ENCODE measurements around the gene RPL38.

Gene RPL38

GRCh38 chr17:74203439-74204240, at the start of gene RPL38:
RPL38 (plus strand) TSS chr17:74203678; CDS start chr17:74203956, 278 bp downstream.
- peak; percentile 92 to 95 for DNase-seq (ENCODE audit: low read depth in 1 of 2, low spot score in 1 of 2)

GRCh38 chr17:74153821-74154430, 49.6 kb upstream of the RPL38 start:
- DNase-seq (ENCODE audit: low read depth in 1 of 2, low spot score in 1 of 2): no peak

DNA sequence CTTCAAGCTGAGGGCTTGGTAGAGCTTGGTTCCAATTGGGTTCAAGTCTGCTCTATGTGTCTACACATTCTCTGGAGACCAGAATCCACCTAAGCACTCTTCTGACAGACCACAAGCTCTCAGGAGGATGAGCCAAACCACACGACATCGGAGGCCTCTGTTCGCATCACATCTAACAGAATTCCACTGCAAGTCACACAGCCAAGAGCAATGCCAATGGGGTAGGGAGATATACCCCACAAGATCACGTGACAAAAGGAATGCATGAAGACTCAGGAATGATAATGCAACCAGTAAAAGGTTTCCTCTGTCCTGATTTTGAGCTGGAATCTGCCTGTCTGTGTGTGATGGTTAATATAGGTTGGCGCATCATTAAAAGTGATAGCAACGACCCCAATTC, 46.6 kb upstream of the RPL38 start:
- no peak for DNase-seq (ENCODE audit: low read depth in 1 of 2, low spot score in 1 of 2)

DNA sequence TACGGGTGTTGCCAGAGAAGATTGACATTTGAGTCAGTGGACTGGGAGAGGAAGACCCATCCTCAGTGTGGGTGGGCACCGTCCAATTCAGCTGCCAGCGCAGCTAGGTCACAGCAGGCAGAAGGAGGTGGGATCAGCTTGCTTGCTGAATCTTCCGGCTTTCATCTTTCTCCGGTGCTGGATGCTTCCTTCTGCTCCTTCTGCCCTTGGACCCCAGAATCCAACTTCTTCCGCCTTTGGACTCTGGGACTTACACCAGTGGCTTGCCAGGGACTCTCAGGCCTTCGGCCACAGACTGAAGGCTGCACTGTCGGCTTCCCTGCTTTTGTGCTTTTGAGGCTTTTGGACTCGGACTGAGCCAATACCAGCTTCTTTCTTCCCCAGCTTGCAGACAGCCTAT, 46.1 kb upstream of the RPL38 start:
- no peak for DNase-seq (ENCODE audit: low read depth in 1 of 2, low spot score in 1 of 2)

DNA sequence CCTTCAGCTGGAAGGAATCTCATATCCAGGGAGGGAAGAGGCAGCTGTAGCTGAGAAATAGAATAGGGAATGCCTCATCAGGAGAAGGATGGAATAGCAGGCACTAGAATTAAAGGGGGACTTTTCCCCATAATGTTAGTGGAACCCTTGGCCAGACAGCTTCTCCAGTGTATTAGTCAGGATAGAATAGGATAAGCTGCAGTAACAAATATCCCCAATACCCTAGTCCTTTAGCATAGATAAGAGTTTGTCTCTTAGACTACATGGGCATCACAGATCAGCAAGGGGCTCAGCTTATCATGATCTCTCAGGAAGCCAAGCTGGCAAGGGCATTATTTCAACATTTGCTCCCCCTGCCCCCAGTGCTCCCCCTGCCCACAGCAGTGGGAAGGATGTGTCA, 44.7 kb upstream of the RPL38 start:
- DNase-seq (ENCODE audit: low read depth in 1 of 2, low spot score in 1 of 2): no peak

GRCh38 chr17:74159226-74159840, 44.1 kb upstream of the RPL38 start:
- DNase-seq (ENCODE audit: low read depth in 1 of 2, low spot score in 1 of 2): no peak

DNA sequence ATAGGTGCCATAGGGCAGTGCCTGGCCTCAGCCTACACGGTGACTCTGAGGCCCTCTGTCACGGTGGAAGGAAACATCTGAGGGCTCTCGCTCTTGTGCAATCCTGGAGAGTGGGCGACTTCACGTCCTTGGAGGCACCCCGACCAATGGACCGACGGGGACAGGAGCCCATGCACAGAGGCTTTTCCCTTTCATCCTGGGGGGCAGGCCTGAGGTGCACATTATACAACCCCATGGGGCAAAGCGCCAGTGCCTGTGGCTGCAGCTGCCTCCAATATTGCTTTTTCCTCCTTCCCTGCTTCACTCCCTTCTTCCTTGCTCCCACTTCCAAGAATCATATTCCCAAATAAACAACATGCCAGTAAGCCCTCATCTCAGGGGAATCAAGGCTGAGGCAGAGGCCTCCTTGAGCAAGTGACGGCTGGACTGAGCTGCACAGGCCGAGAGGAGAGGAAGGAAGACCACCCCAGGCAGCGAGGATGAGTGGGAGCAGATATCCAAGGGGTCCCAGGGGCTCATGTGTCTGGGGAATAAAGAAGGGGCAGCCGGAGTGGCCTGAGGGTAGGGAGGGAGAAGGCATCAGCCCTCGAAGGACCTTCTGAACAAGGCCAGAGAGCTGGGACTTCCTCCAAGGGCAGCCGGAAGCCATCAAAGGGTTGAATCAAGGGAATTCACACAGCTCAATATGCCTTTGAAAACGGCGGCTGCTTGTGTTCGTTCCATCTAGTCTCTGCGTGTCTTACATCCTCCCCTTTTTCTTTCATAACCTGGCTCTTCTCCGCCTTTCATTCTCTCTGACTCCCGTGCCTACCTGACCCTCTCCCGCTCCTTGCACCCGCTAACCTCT, 42.6 kb upstream of the RPL38 start:
- no peak for DNase-seq (ENCODE audit: low read depth in 1 of 2, low spot score in 1 of 2)

DNA sequence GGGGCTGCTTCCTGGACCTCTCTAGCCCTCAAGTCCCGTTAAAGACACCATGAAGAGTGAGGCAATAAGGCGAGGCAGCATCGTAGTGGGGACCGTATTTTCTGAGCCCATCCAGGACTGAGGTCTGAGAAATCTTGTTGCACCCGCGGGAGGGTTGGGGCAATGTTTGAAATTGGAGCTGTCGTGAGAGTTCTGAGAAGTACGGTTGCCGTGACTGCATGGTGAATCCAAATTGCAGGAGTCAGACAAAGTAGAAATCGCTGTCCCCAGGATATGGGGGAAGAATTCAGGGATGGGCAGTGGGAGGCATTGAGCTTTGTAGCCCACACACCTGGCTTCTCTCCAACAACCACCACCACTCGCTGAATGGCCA, 42.0 kb upstream of the RPL38 start:
- no peak for DNase-seq (ENCODE audit: low read depth in 1 of 2, low spot score in 1 of 2)

DNA sequence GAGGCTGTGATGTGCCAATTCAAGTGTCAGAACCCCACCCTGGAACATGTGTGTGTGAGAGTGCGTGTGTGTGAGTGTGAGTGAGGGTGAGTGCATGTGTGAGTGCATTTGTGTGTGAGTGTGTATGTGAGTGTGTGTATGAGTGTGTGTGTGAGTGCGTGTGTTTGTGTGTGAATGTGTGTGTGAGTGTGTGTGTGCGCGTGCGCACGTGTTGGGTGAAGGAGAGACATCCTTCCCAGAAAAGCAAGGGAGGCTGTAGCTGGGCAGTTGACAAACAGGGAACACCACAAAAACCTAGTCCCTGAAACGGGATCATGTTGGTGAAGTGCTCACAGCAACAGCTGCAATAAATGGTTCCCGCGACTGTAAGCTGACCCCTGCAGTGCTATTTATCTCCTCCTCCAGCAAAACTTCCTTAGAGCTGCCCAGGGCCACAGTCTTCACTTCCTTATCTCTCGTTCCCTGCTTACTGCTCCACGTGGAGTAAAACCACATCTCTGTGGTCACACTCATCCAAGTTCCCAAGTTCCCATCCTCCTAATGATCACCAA, 40.1 kb upstream of the RPL38 start:
- DNase-seq (ENCODE audit: low read depth in 1 of 2, low spot score in 1 of 2): no peak

DNA sequence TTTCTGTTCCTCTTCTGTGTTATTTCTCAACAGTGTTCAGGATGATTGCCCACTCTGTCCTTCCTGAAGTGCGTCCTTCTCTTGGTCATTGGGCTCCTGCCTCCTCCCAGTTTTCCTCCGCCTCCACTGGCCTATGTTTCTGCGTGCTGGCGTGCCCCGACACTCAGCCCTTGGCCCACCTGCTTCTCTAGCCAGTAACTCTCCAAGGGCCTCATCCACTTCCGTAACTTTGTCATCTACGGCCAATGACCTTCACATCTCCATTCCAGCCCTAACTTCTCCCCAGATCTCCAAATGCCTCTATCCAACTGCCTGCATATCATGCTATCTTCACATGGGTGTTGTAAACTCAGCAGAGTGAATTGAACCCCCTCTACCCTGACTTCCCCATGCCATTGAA, 39.6 kb upstream of the RPL38 start:
- no peak for DNase-seq (ENCODE audit: low read depth in 1 of 2, low spot score in 1 of 2)

- no peak for DNase-seq (ENCODE audit: low read depth in 1 of 2, low spot score in 1 of 2)
Measured at GRCh38 chr17:74164446-74165045, 38.9 kb upstream of the RPL38 start.

GRCh38 chr17:74165797-74166365, 37.6 kb upstream of the RPL38 start:
- DNase-seq (ENCODE audit: low read depth in 1 of 2, low spot score in 1 of 2): no peak

DNA sequence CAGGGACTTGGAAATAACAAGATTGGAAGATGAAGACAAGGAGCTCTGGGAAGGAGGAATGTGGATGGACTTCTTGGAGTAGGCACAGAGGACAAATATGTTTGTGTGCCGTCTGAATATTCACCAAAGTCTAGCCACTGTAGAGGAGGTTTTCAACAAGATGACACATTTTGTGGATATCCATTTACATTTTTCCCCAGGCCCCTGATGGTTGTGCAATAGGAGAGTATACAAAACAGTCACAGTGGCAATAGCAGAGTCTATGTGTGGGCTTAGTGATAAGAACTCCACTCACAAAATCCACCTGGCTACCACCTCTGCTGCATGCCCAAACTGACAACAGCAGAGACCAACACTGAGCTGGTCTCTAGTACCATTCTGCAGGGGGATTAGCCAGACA, 32.6 kb upstream of the RPL38 start:
- DNase-seq (ENCODE audit: low read depth in 1 of 2, low spot score in 1 of 2): no peak

GRCh38 chr17:74172700-74173099, 30.8 kb upstream of the RPL38 start:
- no peak for DNase-seq (ENCODE audit: low read depth in 1 of 2, low spot score in 1 of 2)

- DNase-seq (ENCODE audit: low read depth in 1 of 2, low spot score in 1 of 2): no peak
Measured at GRCh38 chr17:74176546-74177001, 26.9 kb upstream of the RPL38 start.

DNA sequence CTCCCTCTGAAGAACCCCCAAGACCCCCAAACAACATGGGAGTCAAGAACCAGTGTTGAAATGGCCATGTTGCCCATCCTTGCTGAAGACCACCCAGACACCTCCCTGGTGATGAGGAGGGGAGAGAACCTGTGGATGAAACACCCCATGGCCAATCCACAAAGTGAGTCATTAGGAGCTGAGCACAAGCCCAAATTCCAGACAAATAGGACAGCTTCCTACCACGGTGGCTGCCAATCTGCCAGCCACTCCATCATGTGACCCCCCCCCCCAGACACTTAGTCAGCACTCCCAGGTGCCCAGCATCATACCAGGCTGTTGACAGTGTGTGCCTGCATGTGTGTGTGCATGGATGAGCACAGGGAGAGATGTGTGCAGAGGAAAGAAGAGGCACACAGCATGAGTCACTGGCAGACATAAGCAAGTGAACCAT, 26.4 kb upstream of the RPL38 start:
- no peak for DNase-seq (ENCODE audit: low read depth in 1 of 2, low spot score in 1 of 2)

- no peak for DNase-seq (ENCODE audit: low read depth in 1 of 2, low spot score in 1 of 2)
Measured at GRCh38 chr17:74179576-74179975, 23.9 kb upstream of the RPL38 start.

- DNase-seq (ENCODE audit: low read depth in 1 of 2, low spot score in 1 of 2): no peak
Measured at GRCh38 chr17:74180336-74180735, 23.1 kb upstream of the RPL38 start.

- DNase-seq (ENCODE audit: low read depth in 1 of 2, low spot score in 1 of 2): no peak
Measured at GRCh38 chr17:74181341-74181740, 22.1 kb upstream of the RPL38 start.

DNA sequence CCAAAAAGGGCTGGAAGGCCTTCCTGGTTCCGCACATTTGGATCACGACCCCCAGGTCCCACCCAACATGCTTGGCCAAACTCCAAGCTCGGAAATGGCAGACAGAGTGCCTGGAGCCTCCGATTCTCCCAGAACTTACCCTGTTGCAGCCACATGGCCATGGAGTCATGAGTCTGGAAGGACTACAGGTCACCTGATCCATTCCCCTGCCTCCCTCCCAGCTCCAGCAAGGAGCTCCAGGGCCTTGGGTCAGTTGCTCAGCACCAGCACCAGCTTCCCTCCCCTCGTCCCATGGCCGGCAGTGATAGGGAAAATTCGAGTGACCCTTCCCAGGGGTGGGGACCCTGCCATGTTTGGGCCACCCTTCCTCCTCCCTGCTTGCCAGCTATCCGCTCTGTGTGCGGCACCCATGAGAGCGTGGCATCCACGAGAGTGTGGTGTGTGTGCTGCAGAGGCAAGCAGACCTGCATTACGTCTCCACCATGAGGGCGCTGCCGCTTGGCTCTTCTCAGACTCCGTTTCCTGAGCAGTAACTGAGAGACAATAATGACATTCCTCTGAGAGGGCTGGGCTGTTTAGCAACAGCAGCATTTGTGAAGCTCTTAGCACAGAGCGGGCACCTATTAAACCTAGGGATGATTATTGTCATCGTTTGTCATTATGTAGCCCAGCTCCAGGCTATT, 21.3 kb upstream of the RPL38 start:
- no peak for DNase-seq (ENCODE audit: low read depth in 1 of 2, low spot score in 1 of 2)

All from activated T-helper 1 cell treated with anti-CD3 and anti-CD28 coated beads, Interleukin-2, amount 50 U/mL, for 16 hours (primary cell).